Liver (tissue), 9 donors: ENCODE measurements around the gene HDAC5. TPM values are rescaled to one million over a fixed set of nuclear protein-coding genes. Genes with fewer than 3 reads are reported as not detected.

Experiments
- DNase-seq: peaks from one replicate; pipeline ENCODE4 v3.0.0-alpha.2; 2017; ENCODE audit warnings: low spot score
- H3K27ac ChIP-seq, 2 donors: one replicate each; pipeline ENCODE4 v1.7.0; 2013; ENCODE audit warnings: inconsistent platforms in 2 of 2, low read length in 2 of 2, control low read depth in 1 of 2, low read depth in 1 of 2, mild to moderate bottlenecking in 1 of 2
- H3K27me3 ChIP-seq, 4 donors: one replicate each; pipeline versions ENCODE4 v1.6.1 to v1.7.0; 2013; ENCODE audit warnings: low read length in 3 of 4, inconsistent platforms in 1 of 4, mild to moderate bottlenecking in 1 of 4, moderate library complexity in 1 of 4; ENCODE audit not compliant: control insufficient read depth in 4 of 4, insufficient read depth in 4 of 4
- H3K36me3 ChIP-seq, 4 donors: one replicate each; pipeline versions ENCODE4 v1.6.1 to v1.7.0; 2013; ENCODE audit warnings: low read length in 3 of 4, mild to moderate bottlenecking in 3 of 4, low read depth in 1 of 4, moderate library complexity in 1 of 4; ENCODE audit not compliant: control insufficient read depth in 4 of 4, insufficient read depth in 3 of 4
- H3K4me1 ChIP-seq, 4 donors: one replicate each; pipeline versions ENCODE4 v1.6.1 to v1.7.0; 2013; ENCODE audit warnings: low read length in 3 of 4, mild to moderate bottlenecking in 3 of 4, moderate library complexity in 1 of 4; ENCODE audit not compliant: control insufficient read depth in 4 of 4, insufficient read depth in 4 of 4
- H3K4me3 ChIP-seq, 3 donors: one replicate each; pipeline versions ENCODE4 v1.6.1 to v1.7.0; 2013; ENCODE audit warnings: low read length in 3 of 3, control low read depth in 1 of 3, low read depth in 1 of 3, mild to moderate bottlenecking in 1 of 3
- H3K9ac ChIP-seq, 2 donors: one replicate each; pipeline ENCODE4 v1.7.0; 2013; ENCODE audit warnings: low read length in 2 of 2, mild to moderate bottlenecking in 2 of 2, moderate library complexity in 2 of 2, control low read depth in 1 of 2, low read depth in 1 of 2
- H3K9me3 ChIP-seq, 4 donors: one replicate each; pipeline versions ENCODE4 v1.6.1 to v1.7.0; 2013; ENCODE audit warnings: low read length in 3 of 4; ENCODE audit not compliant: control insufficient read depth in 4 of 4
- EGR1 ChIP-seq, 2 donors: IDR thresholded peaks; 2 replicates each; pipeline ENCODE4 v1.6.1; 2016 to 2018; ENCODE audit warnings: antibody characterized with exemption in 2 of 2, low read depth in 2 of 2
- FOXA1 ChIP-seq: IDR thresholded peaks from 2 replicates; pipeline ENCODE4 v1.6.1; 2016; ENCODE audit warnings: antibody characterized with exemption
- FOXA2 ChIP-seq: IDR thresholded peaks from 2 replicates; pipeline ENCODE4 v1.6.1; 2016; ENCODE audit warnings: antibody characterized with exemption
- GABPA ChIP-seq, 2 donors: IDR thresholded peaks in 1 of 2; conservative IDR thresholded peaks in 1 of 2; 2 replicates each; pipeline ENCODE4 v1.6.1; 2016; ENCODE audit warnings: antibody characterized with exemption in 2 of 2, mild to moderate bottlenecking in 1 of 2, moderate library complexity in 1 of 2
- HNF4A ChIP-seq, 2 donors: conservative IDR thresholded peaks; 2 replicates each; pipeline ENCODE4 v1.6.1; 2016; ENCODE audit warnings: antibody characterized with exemption in 2 of 2, mild to moderate bottlenecking in 2 of 2
- HNF4G ChIP-seq: IDR thresholded peaks from 2 replicates; pipeline ENCODE4 v1.6.1; 2016; ENCODE audit warnings: antibody characterized with exemption
- JUND ChIP-seq, 2 donors: IDR thresholded peaks; 2 replicates each; pipeline ENCODE4 v1.6.1; 2016; ENCODE audit warnings: antibody characterized with exemption in 2 of 2
- NR2F2 ChIP-seq: IDR thresholded peaks from 2 replicates; pipeline ENCODE4 v1.6.1; 2016; ENCODE audit warnings: antibody characterized with exemption
- RAD21 ChIP-seq, 2 donors: IDR thresholded peaks; 2 replicates each; pipeline ENCODE4 v1.6.1; 2016; ENCODE audit warnings: antibody characterized with exemption in 2 of 2, mild to moderate bottlenecking in 2 of 2
- REST ChIP-seq: IDR thresholded peaks from 2 replicates; pipeline ENCODE4 v1.6.1; 2016; ENCODE audit warnings: antibody characterized with exemption, mild to moderate bottlenecking
- RXRA ChIP-seq, 2 donors: IDR thresholded peaks; 2 replicates each; pipeline ENCODE4 v1.6.1; 2017 to 2018; ENCODE audit warnings: antibody characterized with exemption in 2 of 2, mild to moderate bottlenecking in 1 of 2
- SP1 ChIP-seq: IDR thresholded peaks from 2 replicates; pipeline ENCODE4 v1.6.1; 2018; ENCODE audit warnings: antibody characterized with exemption, mild to moderate bottlenecking
- TAF1 ChIP-seq: conservative IDR thresholded peaks from 2 replicates; pipeline ENCODE4 v1.6.1; 2016; ENCODE audit warnings: antibody characterized with exemption, mild to moderate bottlenecking
- YY1 ChIP-seq: IDR thresholded peaks from 2 replicates; pipeline ENCODE4 v1.6.1; 2016; ENCODE audit warnings: antibody characterized with exemption, mild to moderate bottlenecking
- WGBS: extraction: QIAGEN DNeasy Blood & Tissue Kit; methylation state at CpG from one replicate; pipeline ENCODE4 v1.1.7; 2013; 5-methylcytosine and 5-hydroxymethylcytosine counted together
- polyA plus RNA-seq, 2 donors: library from polyadenylated mRNA; stranded (reverse) in 1 of 2; unstranded in 1 of 2; fragments of 200-250 nt in 1 of 2; fragments of >200 nt in 1 of 2; fragmentation: Nextera tagmentation in 1 of 2; extraction: Ambion mirVana in 1 of 2; gene quantifications; one replicate each; pipeline versions ENCODE4 v1.2.1 to v1.2.3, GENCODE V29; 2013 to 2015
- total RNA-seq, 2 donors: library from RNA; depleted of rRNA; stranded (reverse); fragments of >200 nt; gene quantifications; one replicate each; pipeline ENCODE4 v1.2.3, GENCODE V29; 2014
- TF ChIP-seq, protein P1 (sequence below): IDR thresholded peaks from 2 replicates; pipeline ENCODE4 v1.6.1; 2016; ENCODE audit warnings: antibody characterized with exemption
- TF ChIP-seq, protein P2 (sequence below): IDR thresholded peaks from 2 replicates; pipeline ENCODE4 v1.6.1; 2016; ENCODE audit warnings: antibody characterized with exemption
- TF ChIP-seq, protein P3 (sequence below): fragments of 150-350 bp; IDR thresholded peaks from 2 replicates; pipeline ENCODE4 v1.5.1; 2017; ENCODE audit warnings: improper control_type of control experiment, low read depth, low read length; ENCODE audit not compliant: missing input control
- TF ChIP-seq, protein P4 (sequence below): IDR thresholded peaks from 2 replicates; pipeline ENCODE4 v1.6.1; 2016; ENCODE audit warnings: antibody characterized with exemption
- donor health status: healthy.
- donor health status: healthy.
- donor health status: healthy.
- donor health status: healthy.
- donor health status: healthy.

The HDAC5 gene
- total and polyA plus RNA-seq, 4 donors: 5.8 to 20.3 (median 14.4) TPM

- H3K27ac ChIP-seq: peak overlapping the region; percentile 83 to 97
- DNase-seq: no peak
- H3K36me3 ChIP-seq: no peaks in the 10 kb centered on the region
- H3K9me3 ChIP-seq: no peaks in the 10 kb centered on the region
- H3K4me1 ChIP-seq: peaks cover 34 to 88% (median 60%) of the 10 kb centered on the region in 4 donors
- no peak for TF ChIP-seq NR2F2
- no peak for TF ChIP-seq SP1
- TF ChIP-seq, protein P1, sequence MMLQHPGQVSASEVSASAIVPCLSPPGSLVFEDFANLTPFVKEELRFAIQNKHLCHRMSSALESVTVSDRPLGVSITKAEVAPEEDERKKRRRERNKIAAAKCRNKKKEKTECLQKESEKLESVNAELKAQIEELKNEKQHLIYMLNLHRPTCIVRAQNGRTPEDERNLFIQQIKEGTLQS: no peak
- TF ChIP-seq, protein P2, sequence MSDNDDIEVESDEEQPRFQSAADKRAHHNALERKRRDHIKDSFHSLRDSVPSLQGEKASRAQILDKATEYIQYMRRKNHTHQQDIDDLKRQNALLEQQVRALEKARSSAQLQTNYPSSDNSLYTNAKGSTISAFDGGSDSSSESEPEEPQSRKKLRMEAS: no peak
- no peak for TF ChIP-seq HNF4G
- TF ChIP-seq, protein P3, sequence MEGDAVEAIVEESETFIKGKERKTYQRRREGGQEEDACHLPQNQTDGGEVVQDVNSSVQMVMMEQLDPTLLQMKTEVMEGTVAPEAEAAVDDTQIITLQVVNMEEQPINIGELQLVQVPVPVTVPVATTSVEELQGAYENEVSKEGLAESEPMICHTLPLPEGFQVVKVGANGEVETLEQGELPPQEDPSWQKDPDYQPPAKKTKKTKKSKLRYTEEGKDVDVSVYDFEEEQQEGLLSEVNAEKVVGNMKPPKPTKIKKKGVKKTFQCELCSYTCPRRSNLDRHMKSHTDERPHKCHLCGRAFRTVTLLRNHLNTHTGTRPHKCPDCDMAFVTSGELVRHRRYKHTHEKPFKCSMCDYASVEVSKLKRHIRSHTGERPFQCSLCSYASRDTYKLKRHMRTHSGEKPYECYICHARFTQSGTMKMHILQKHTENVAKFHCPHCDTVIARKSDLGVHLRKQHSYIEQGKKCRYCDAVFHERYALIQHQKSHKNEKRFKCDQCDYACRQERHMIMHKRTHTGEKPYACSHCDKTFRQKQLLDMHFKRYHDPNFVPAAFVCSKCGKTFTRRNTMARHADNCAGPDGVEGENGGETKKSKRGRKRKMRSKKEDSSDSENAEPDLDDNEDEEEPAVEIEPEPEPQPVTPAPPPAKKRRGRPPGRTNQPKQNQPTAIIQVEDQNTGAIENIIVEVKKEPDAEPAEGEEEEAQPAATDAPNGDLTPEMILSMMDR: no peak
- TF ChIP-seq RAD21 (IDR thresholded peaks at IDR 0.05): no peak
- no peak for TF ChIP-seq REST
- TF ChIP-seq RXRA (IDR thresholded peaks at IDR 0.05): no peak
- TF ChIP-seq FOXA2: no peak
- TF ChIP-seq TAF1: no peak
- TF ChIP-seq FOXA1: no peak
- no peak for TF ChIP-seq YY1
- TF ChIP-seq JUND (IDR thresholded peaks at IDR 0.05): no peak
- TF ChIP-seq GABPA (IDR thresholded peaks at IDR 0.05 in 1 of 2, conservative IDR thresholded peaks at IDR 0.05 in 1 of 2): no peak
- TF ChIP-seq, protein P4, sequence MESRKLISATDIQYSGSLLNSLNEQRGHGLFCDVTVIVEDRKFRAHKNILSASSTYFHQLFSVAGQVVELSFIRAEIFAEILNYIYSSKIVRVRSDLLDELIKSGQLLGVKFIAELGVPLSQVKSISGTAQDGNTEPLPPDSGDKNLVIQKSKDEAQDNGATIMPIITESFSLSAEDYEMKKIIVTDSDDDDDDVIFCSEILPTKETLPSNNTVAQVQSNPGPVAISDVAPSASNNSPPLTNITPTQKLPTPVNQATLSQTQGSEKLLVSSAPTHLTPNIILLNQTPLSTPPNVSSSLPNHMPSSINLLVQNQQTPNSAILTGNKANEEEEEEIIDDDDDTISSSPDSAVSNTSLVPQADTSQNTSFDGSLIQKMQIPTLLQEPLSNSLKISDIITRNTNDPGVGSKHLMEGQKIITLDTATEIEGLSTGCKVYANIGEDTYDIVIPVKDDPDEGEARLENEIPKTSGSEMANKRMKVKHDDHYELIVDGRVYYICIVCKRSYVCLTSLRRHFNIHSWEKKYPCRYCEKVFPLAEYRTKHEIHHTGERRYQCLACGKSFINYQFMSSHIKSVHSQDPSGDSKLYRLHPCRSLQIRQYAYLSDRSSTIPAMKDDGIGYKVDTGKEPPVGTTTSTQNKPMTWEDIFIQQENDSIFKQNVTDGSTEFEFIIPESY: no peak
- no peak for TF ChIP-seq HNF4A (conservative IDR thresholded peaks at IDR 0.05)
- TF ChIP-seq EGR1 (IDR thresholded peaks at IDR 0.05; ENCODE audit: low read depth in 2 of 2): no peak
- 45% methylated on average over 10 of the region's 10 CpGs for WGBS
- no peaks in the 10 kb centered on the region for H3K27me3 ChIP-seq
- H3K4me3 ChIP-seq: peak overlapping the region; percentile 34 to 64 (median 53)
- peak overlapping the region; percentile 71 to 81 for H3K9ac ChIP-seq
These were observed 13.3 kb downstream of the HDAC5 start for GRCh38 chr17:44110011-44110686.
